Measurements from ENCODE around the gene RAPGEF3. TPM values are rescaled to one million over a fixed set of nuclear protein-coding genes. Genes with fewer than 3 reads are reported as not detected.

The RAPGEF3 gene
- total RNA-seq, 1 donor from 2014 or later, result 26.3 TPM

DNA sequence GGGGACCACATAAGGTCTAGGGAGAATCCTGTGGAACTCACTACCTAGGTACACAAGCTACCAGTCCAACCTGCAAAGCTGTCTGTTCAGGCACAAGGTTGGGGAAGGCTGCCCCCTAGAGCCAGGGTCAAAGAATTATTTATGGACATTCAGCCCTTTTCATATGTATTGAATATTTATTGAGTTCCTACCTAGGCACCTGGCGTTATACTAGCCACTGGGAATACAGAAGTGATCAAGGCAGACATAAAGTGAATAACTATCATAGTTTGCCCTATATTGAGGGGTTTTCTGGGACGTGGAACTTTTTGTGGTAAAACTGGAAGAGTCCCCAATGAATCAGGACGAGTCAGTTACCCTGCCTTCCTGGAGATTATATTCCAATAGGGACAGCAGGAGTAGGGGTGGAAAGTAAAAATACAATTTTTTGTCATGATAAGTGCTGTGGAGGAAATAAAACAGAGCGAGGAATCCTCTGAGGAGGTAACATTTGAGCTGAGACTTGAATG is 8.6 kb upstream of the RAPGEF3 start:
- DNase-seq (ENCODE audit: low spot score), result no peak
- intact Hi-C loops (cut with DNase I), result no loop called here

DNA sequence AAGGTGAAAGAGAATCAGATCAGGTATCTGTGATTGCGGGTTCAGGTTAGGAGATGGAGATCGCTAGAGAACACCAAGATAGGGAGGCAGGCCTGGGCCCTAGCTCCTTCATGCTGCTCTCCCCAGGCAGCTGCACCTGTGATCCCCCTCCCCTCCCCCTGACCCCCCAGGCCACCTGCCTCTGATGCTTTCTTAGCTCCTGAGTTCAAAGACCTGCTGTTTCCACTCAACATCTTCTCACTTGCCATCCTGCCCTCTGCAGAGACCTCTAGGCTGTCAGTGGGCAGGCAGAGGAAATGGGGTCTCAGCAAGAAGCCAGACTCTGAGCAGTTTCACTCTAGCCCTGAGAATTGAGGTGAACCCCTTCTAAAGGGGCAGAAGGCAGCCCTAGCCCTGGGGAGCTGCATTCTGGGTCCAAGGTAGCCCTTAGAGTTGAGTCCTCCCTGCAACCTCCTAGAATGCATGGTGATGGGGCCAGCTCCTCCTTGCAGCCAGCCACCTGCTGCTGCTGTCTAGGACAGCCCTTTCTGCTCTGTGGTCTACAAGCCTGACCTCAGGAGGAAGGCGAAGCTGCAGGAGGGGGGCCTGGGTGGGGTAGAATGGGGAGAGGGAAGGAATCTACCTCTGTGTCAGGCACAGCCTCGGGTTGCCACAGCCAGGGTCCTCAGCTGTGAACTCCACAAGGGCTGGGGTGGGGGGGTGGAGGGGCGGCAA is 8.0 kb upstream of the RAPGEF3 start:
- intact Hi-C loops (cut with DNase I), result no loop called here
- DNase-seq (ENCODE audit: low spot score), result no peak

DNA sequence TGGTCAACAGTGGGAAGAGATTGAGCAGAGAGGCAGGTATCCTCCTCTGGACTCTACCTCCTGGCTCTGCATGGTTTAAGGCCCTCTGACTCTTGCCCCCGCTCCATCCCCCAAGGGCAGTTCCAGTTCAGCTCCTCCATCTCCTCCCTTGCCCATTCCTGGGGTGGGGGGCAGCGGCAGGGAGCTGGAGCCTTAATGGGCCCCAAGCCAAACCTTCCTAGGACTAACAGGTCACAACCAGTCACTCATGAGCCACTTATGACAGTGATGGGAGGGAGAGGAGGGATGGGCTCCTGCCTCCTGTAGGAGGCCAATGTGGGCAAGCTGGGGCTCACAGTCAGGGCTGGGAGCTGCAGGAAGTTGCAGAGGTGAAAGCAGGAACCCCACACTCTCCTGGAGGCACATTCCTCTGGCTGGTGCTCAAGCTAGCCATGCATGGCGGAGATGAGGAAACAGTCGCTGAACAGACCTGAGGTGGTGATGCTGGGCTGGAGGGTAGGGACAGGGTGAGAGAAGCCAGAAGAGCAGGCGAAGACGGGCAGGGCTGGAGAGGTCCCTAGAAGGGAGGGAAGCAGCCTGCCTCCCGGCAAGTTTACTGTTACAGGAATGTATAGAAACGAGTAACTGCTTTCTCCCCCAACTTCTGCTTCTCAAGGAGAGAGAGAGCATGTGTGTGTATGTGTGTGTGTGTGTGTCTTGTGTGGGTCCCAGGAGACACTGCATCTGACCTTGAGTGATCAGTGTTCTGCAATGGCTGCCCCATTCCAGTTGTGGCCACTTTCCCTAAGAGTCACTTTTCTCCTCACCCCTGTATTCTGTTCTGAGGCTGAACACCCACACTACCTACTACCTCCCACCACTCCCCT is 5.0 kb upstream of the RAPGEF3 start:
- DNase-seq (ENCODE audit: low spot score), result no peak

DNA sequence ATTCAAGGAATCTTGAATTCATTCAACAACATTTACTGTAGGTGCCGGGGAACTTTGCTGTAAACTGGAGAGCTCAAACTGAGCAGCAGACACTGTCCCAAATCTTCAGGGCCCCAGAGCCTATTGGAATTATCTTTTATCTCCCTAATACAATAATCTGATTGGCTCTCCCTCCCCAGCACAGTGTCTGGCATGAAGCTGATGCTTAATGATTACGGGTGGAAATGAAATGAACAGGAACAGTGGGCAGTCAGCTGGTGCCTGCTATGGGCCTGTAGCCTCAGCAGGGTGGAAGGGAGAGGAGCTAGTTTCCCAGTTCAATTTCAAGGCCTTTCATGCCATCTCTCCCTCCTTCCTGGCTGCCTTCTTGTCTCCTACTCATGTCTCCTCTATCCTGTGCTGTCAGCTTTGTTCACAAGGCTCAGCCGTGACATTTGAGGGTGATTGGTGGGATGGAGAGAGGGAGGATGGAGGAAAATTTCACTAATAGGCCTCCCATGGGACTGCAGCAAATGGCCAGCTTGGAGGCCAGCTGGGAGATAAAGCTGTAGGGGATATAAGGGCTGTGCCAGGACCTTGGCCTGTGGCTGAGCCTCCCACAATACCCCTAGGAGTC is 4.3 kb upstream of the RAPGEF3 start:
- no peak for DNase-seq (ENCODE audit: low spot score)
- intact Hi-C loops (cut with DNase I), result no loop called here

More for the DNA sequence above, 5.0 kb upstream of the RAPGEF3 start:
- intact Hi-C loops (cut with DNase I), result loop anchor here (2.0 kb wide), 1 partner anchor 19 kb away; no protein-coding TSS in a partner anchor

DNA sequence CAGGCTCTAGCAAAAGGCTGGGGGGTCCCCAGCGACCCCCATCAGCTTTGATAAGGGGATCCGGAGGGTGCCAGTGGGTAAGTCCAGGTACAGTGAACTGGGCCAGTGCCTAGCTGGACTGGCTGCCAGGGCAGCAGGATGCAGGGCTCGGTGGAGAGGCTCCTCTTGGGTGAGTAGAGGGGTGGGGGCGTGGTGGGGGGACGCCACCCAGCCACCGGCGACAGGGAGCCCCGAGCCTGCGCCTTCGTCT is 171 bp downstream of the RAPGEF3 start:
- intact Hi-C loops (cut with DNase I), result no loop called here
- DNase-seq (ENCODE audit: low spot score), result no peak

DNA sequence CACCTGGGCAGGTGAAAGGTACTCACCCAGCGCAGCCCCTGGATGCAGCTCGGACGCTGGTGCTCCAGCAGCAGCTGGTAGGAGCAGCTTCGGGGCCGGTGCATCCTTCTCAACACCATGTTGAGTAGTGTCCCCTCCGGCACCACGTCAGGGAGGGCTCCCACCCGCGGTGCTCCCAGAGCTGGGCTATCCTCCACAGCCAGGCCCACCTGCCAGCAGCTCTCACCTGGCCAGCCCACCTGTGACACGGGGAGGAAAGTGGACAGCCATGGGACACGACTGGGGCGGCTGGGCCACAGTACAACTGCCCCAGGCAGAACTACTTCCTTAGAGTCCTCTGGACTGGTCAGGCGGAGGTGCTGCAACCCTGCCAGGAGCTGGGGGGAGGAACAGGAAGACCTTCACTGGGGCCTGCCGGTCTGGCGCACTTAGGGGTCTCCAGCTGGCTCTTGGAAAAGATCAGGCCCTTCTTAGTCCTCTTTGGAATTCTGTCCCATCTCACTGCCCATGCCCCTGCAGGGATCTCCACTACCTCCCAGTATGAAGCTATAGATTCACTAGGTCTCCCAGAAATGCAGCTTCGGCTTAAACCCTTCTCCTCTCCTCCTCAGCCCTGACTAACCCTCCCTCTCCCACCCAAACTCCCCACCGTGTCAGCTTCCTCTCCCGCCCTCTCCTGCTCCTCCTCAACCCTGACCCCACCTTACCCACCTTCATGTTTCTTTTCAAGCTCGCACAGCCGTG is 668 bp downstream of the RAPGEF3 start:
- peak; percentile 78 for DNase-seq (ENCODE audit: low spot score)
- intact Hi-C loops (cut with DNase I), result no loop called here

DNA sequence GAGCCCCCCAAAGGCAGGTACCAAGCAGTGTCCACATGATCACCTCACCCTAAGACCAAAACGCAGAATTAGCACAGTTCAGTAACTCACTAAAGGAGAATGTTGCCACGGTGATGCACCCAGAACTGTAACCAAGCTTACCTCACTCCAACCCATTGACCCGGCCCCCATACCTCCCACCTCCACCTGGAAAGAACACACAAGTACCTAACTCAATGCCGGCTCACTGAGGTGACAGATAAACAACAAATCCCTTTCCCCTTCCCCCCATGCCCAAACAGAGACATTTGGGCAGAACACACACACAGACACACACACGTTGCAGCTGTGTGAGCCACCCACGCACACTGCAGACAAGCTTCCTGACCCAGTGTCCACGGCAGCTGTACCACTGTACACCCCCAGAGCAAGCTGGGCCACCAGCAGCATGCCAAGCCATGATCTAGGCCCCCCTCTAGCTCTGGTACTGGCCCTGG is 1.3 kb downstream of the RAPGEF3 start:
- intact Hi-C loops (cut with DNase I), result no loop called here
- no peak for DNase-seq (ENCODE audit: low spot score)

DNA sequence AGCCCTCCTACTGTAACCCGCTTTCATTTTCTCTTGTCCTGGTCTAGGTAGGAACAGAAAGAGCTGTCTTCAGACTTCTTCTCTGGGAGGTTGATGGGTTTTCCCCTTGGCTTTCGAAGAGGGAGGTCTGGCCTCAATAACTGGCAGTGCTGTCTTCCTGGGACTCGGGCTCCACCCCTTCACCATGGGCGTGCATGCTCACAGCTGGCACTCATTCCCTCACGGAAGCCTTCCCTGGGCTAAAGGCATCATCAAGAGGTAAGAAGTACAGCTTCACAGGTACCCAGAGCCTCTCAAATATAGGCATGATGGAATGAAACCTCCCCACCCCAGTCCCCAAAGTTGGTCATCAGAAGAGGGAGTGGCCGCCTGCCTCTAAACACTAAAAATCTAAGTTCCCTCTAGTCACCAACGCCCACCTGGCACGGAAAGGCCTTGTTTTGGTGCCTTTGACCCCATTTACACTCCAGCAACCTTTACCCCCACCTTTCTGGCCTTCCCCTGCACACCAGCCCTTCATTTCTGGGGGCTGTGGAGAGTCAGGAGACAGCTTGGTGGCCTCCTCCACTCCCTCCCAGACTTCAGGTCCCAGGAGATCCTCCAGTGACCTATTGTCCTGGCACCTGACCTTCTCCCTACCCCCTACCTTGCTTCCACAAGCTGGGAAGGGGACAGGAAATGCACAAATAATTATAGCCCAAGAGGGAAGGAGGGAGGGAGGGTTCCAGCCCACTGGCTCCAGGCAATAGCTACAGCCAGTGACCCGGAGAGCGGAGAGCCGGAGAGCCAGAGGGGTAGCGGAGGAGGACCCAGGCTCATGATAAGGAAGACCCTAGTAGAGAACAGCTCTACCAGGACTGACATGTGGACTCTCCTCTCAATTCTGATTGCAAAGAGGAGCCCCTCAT is 2.8 kb downstream of the RAPGEF3 start:
- DNase-seq (ENCODE audit: low spot score), result no peak
- intact Hi-C loops (cut with DNase I), result no loop called here

DNA sequence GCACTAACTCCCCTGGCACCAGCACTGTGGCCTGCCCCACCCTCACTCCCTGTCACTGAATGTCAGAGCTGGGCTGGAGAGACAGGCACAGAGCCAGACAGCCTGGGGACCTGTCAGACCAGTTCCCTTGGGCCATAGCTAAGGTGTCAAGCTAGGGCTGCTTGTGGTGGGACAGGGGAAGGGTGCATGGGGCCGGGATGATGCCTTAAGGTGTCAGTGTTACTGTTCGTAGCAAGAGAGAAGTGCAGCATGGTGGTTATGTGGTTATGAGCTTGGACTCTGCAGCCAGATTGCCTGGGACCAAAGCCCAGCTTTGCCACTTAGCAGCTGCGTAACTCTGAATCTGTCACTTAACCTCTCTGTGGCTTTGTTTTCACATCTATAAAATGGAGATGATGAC is 3.8 kb downstream of the RAPGEF3 start:
- peak; percentile 77 for DNase-seq (ENCODE audit: low spot score)
- intact Hi-C loops (cut with DNase I), result no loop called here

DNA sequence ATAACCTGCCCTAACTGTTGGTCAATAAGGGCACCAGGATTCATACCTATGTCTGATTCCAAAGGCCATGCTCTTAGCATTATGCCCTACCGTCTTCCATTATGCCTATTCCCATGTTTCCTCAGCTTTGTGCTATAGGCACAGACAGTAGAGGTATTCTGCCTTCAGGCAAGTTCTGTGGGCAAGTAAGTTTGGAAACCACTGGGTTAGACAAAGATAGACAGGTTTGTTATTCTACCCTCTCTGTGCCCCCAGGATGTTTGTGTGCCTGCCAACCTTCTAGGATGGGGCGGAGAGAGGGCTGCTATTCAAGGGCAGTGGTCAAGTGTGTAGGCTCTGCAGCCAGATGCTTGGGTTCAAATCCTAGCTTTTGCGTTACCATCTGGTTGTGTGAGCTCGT is 4.6 kb downstream of the RAPGEF3 start:
- DNase-seq (ENCODE audit: low spot score), result no peak
- intact Hi-C loops (cut with DNase I), result no loop called here

DNA sequence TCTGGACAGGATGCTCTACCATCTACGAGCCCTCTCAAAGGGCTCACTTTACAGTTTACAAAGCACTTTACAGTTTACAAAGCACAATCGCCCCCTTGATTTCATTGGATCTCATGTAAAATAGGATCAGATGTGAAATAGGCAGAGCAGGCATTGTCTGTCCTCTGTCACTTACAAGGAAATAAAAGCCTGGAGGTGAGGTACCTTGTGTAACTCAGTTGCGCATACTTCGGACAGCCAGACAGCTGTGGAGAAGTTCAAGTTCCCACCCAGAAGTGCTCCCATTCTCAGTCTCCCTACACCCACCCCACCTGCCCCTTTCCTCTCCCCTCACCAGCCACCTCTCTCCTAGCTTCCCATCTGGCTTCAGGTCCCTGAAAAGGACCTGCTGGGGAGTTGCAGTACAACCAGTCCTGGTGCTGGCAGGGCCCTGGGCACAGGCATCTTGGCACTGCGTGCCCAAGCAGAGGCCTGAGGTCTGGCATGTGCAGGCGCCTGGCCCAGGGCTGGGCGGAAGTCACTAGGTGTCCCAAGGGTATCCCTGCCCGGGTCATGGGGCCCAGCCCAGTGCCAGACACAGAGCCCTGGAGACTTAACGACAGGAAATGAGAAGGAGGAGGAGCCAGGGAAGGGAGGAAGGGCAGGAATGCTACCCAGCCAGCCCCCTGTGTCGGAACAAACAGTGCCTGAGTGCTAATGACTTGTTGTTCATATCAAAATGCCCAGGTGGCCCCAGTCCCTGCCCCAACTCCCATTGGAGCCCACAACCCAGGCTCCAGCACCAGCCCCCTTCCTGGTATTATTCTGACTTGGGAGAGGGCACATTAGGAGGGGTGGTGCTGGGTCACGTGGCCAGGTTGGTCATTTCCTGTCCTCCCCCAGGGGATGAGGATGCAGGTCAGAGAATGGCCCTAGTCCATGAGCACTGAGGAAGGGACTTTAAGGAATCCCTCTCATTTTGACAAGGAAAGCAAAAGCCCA is 5.4 kb downstream of the RAPGEF3 start:
- peak; percentile 91 for DNase-seq (ENCODE audit: low spot score)
- intact Hi-C loops (cut with DNase I), result loop anchor here (1.0 kb wide), 1 partner anchor 16 kb away; no protein-coding TSS in a partner anchor

DNA sequence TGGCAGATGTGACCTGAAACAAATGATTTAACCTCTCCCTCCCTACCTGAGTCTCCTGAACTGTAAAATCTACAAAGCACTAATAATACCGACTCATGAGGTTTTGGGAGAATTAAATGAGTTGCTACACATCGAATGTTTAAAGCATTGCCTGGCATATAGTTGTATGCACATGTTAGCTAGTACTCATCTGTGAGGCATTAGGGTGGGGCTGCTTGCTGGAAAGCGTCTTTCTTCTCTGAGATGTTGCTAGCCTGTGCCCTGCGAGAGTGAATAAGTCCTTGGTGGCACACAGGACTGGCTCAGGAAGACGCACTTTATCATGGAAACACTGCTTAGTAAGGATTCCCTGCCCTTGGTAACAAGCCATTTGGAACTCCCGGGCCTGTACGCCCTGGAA is 6.1 kb downstream of the RAPGEF3 start:
- no peak for DNase-seq (ENCODE audit: low spot score)
- intact Hi-C loops (cut with DNase I), result no loop called here

DNA sequence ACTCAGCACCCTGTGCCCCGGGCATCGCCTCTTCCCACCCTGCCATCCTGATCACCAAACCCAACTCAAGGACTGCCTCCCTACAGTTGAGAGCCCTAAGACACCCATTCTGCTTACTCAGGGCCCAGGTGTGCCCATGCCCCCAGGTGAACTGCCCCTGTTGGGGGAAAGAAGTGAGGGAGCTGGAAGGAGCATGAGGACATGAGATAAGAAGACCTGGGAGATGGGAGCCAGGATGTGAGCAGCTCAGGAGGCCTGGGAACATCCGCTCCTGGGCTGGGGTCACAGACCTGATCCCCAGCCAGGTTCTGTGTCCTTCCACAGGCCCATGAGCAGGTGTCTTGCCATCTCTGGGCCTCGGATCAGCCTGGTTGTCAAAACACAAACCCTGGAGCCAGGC is 6.6 kb downstream of the RAPGEF3 start:
- intact Hi-C loops (cut with DNase I), result no loop called here

DNA sequence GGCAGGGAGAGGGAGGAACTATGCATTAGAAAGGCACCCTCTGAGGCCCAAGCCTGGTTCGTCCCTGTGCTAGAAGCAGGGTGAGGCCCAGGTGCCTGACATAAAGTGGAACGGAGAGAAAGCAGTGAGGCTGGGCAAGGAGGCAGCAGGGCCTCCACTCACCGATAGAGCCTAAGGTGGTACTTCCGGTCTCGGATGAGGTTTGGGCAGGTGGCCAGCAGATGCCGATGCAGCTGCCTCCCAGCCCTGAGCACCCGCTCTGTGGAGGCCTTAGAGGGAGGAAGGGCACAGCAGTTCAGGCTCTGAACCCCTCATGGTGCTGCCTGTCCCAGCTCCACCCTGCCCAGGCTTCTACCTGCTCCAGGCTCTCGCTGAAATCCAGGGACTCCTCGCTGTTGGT is 7.1 kb downstream of the RAPGEF3 start:
- intact Hi-C loops (cut with DNase I), result no loop called here
- DNase-seq (ENCODE audit: low spot score), result no peak

More for the DNA sequence above, 6.6 kb downstream of the RAPGEF3 start:
- DNase-seq (ENCODE audit: low spot score), result no peak

DNA sequence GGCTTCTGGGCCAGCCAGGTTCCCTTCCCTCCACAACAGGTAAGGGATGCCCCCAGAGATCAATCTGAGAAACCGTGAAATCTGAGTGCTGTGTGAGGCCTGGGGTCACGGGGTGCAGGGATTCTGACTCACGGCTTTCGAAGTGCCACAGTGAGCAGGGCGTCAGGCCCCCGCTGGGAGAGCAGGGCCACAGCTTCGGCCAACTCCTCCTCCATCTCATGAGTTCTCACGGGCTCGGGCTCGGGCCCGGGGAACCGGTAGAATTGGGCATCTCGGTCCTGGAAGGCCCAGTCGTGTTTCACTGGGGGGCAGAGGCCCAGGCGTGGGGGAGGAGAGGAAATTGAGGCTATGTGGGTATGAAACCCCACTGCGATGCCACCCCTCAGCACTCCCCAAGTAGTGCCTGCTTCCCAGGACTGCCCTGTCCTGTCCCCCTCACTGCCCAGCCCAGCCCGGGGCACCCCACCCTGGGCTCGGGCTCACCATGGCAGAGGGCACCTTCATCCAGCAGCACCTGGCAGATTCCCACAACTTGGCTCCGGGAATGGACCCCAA is 7.7 kb downstream of the RAPGEF3 start:
- intact Hi-C loops (cut with DNase I), result no loop called here
- DNase-seq (ENCODE audit: low spot score), result no peak

DNA sequence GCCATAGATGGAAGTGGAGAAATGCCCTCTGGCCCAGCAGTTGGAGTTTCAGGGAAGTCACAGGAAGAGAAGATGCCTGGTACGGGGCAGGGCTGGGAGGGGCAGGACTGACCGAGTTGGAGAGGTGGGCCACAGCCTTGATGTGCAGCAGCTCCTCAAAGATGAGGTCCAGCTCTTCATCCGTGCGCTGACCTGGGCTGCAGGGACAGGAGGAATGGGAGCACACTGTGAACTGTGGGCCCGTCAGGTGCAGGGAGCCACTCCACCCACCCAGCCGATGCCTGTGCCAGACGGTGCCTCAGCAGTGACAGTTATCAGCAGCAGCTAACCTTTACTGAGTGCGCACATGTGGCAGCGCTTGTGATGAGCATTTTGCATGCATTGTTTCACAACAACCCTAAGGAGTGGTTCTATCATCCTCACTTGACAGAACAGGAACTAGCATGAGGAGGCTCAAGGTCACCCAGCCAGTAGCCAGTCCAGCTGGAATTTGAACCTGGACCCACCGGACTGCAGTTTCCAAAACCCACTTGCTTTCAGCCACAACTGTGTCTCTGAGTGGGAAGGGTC is 8.4 kb downstream of the RAPGEF3 start:
- no peak for DNase-seq (ENCODE audit: low spot score)
- intact Hi-C loops (cut with DNase I), result no loop called here

DNA sequence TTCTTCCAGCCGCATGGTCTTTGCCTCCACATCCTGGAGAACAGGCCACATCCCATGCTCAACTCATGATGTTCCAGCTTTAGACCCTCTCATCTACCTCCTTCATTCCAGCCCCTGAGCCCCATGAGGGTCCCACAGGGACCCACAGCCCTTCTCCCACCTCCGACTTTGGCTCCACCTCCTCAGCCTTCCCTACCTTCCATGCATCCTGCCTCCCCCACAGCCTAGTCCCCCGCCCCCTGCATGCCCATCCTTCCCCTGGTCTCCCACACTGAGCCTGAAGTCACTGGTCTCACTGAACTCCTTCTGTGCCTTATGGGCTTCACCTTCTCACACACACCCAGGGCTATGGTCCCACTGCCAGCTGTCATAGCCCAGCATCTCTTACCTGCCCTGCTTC is 9.8 kb downstream of the RAPGEF3 start:
- no peak for DNase-seq (ENCODE audit: low spot score)
- intact Hi-C loops (cut with DNase I), result no loop called here
